GM19372 (cell line): ENCODE results near the gene ZKSCAN4.

Source experiments
- ATAC-seq: cut with Tn5 transposase; IDR thresholded peaks from one replicate; pipeline ENCODE4 v1.9.1; 2021; ENCODE audit warnings: mild to moderate bottlenecking, low read depth, moderate library complexity; ENCODE audit not compliant: unreplicated experiment

The ZKSCAN4 gene

GRCh38 chr6:28211840-28212509 lies 40.1 kb downstream of the ZKSCAN4 start:
- peak; percentile 24 for ATAC-seq

GRCh38 chr6:28209753-28210535 lies 42.1 kb downstream of the ZKSCAN4 start:
- no peak for ATAC-seq

GRCh38 chr6:28208111-28208659 lies 43.9 kb downstream of the ZKSCAN4 start:
- no peak for ATAC-seq

- ATAC-seq: no peak
Observed at GRCh38 chr6:28207510-28208110, 44.5 kb downstream of the ZKSCAN4 start.

GRCh38 chr6:28206928-28207509 lies 45.0 kb downstream of the ZKSCAN4 start:
- no peak for ATAC-seq

- ATAC-seq: no peak
Observed at GRCh38 chr6:28206527-28206926, 45.5 kb downstream of the ZKSCAN4 start.

- no peak for ATAC-seq
Observed at GRCh38 chr6:28205879-28206278, 46.2 kb downstream of the ZKSCAN4 start.

GRCh38 chr6:28203201-28203600 lies 48.9 kb downstream of the ZKSCAN4 start:
- ATAC-seq: no peak

GRCh38 chr6:28200020-28200419 lies 52.0 kb downstream of the ZKSCAN4 start:
- no peak for ATAC-seq
